GM18511 (cell line): ENCODE results near the gene SPINT3.
"Not testable (repeated sequence)": the region's sequence is repeated elsewhere in the genome, so short reads cannot be mapped to it uniquely, and the experiment has no call there.

Experiments
- ATAC-seq: cut with Tn5 transposase; IDR thresholded peaks from one replicate; pipeline ENCODE4 v1.9.1; 2021; ENCODE audit warnings: mild to moderate bottlenecking, moderate library complexity; ENCODE audit not compliant: unreplicated experiment

Gene SPINT3

GRCh38 chr20:45503403-45503802 lies 12.0 kb downstream of the SPINT3 start:
- ATAC-seq: no peak

DNA sequence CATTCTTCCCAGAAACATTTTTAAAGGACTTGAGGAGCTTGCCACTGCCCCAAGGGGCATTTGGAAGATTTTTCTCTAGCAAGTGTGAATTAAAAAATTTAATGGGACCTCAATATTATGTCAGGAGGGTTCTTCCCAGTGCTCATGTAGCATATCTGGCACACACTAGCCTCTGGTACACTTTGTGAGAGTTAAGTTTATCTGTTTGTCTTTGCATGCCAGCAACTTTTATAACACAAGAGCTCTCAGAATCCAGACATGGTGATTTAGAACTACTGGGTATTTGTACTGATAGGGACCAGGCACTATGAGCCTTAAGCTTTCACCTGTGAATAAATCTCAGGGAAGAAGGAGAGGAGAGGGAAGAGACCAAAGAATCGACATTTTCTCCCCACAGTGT lies 12.9 kb downstream of the SPINT3 start:
- no peak for ATAC-seq

DNA sequence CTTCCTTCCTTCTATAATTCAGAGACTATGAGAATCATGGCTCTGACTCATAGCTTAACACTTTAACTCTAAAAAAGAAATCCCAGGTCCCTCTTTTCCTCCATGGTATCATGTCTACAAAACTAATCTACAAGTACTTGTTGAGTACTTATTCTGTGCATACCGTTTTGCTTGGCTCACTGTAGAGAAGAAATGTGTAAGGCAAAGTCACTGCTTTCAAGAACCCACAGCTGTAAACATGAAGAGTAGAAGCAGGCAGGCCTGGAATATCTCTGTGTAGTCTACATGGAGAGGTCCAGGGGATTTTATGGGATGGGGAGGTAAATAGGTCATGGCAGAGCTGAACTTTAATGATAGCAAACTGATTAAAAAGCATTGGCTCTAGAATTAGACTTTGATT lies 13.8 kb downstream of the SPINT3 start:
- no peak for ATAC-seq

DNA sequence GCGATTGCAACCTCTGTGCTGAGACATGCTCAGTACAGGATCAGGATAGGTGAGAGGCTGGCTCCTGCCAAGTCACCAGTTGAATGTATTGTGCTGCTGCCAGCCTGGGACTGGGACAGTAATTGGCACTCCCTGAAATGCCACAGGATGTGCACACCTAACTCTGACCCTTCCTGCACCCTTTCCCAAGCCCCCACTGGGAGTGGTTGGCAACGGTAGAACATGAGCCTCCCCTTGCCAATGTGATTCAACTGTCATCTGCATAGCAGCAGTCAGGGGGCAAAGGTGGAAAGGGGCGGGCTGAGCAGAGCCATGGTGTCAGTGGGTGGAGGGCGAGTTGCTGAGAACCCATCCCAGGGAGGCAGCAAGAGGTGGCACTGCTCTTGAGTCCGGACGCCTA lies 15.4 kb downstream of the SPINT3 start:
- ATAC-seq: no peak

- no peak for ATAC-seq
Observed at GRCh38 chr20:45497971-45498494, 17.4 kb downstream of the SPINT3 start.

GRCh38 chr20:45496166-45496565 lies 19.3 kb downstream of the SPINT3 start:
- no peak for ATAC-seq

DNA sequence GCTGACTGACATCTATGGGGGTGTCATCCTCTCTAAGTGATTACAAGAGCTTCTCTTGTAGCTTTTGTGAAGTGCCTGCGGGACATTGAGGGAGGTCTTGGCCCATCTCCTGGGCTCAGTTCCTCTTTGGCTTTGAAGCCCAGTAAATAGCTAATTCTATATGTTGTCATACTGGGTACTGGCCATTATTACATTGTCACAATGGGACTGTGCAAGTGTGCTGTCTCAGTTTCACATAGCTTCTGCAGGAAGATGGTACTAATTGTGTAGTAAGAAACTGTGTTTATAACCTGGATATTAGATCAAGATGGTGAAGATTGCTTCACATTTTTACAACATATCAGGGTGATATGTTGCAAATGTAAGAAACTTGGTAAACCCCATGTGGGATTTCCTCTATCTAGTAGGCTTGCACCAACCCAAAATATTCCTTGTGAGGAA lies 19.9 kb downstream of the SPINT3 start:
- ATAC-seq: no peak

- no peak for ATAC-seq
Observed at GRCh38 chr20:45489083-45489531, 26.3 kb downstream of the SPINT3 start.

DNA sequence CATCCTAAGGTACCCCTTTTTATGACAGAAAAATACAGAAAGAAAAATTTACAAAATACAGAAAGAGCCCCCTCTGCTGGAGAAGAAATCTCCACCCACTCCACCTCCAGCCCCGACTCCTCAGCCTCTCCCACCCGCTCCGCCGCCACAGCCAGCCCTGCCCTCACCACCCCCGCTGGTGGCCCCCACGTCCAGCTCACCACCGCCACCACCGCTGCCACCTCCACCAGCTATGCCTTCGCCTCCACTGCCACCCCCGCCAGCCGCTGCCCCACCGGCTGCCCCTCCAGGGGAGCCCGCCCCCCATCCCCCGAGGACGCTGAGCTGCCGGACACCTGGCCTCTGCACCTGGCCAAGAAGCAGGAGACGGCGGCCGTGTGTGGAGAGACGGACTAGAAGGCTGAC lies 28.2 kb downstream of the SPINT3 start:
- no peak for ATAC-seq

DNA sequence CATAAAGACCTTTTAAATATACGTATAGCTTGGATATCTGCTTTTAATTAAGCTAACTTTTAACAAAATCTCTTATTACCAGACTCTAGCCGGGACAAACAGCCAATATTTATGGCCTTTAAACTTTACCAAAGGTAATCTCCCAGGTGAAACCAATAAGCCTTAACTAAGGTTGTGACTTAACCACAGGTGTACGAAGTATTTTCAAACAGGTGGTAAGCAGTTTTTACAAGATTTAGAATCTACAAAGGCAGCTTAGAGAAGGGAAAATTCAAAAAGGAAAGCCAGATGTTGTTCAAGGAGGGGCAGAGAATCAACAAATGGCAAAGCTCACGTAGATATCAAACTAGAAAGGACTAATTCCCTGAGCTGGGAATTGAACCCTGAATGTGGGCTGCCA lies 30.0 kb downstream of the SPINT3 start:
- no peak for ATAC-seq

DNA sequence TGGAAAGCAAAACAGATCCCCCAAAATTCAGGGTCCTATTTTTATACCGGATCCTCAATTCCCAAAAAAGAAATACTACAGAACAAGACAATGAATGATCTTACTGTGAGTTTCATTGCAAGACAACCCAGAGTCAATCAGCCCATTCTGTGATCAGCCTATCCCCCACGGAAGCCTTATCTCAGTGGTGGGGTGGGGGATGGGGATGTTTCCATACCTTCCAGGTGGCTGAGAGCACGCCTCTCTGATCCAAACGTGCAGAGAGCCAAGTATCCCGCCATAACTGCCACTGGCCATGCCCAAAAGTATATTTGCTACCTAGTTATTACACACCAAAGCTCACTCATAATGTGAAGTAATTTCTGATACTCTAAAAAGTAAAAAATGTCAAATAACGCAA lies 30.7 kb downstream of the SPINT3 start:
- no peak for ATAC-seq

- no peak for ATAC-seq
Observed at GRCh38 chr20:45479822-45480221, 35.6 kb downstream of the SPINT3 start.

GRCh38 chr20:45477530-45478148 lies 37.8 kb downstream of the SPINT3 start:
- not testable (repeated sequence) for ATAC-seq

GRCh38 chr20:45472286-45472685 lies 43.1 kb downstream of the SPINT3 start:
- ATAC-seq: not testable (repeated sequence)

- peak; percentile 20 for ATAC-seq
Observed at GRCh38 chr20:45470937-45471336, 44.5 kb downstream of the SPINT3 start.

DNA sequence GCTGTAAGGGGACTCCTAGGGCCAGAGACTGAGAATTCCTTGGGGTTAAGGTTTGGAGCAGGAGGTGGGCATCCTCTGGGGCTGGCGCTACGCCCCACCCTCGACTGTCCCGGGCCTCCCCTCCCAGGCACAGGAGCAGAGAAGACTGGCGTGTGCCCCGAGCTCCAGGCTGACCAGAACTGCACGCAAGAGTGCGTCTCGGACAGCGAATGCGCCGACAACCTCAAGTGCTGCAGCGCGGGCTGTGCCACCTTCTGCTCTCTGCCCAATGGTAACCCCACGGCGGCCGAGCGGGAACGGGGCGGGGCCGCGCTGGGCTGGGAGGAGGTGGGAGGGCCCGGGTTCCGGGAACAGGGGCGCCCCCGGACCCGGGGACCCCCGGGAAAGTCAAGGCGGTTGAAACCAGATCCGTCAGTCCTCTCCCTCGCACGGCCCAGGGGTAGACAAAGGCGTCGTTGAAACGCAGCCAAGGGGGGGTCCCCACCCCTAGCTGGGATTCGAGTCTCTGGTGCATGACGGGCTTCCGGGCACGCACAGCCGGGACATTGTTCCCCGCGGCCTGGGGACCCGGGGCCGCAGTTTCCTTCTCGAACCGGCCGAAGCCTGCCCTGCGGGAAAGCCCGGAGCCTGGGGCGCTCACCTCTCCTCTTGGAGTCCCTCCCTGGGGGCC lies 45.0 kb downstream of the SPINT3 start:
- ATAC-seq: peak; percentile 80

GRCh38 chr20:45469336-45470261 lies 45.8 kb downstream of the SPINT3 start, which contains the start of gene WFDC2:
Gene WFDC2 (plus strand): TSS chr20:45469753. CDS start chr20:45469782, 29 bp downstream.
- peak; percentile 11 for ATAC-seq

GRCh38 chr20:45467861-45468260 lies 47.6 kb downstream of the SPINT3 start:
- ATAC-seq: no peak

GRCh38 chr20:45467172-45467571 lies 48.2 kb downstream of the SPINT3 start:
- ATAC-seq: no peak

- no peak for ATAC-seq
Observed at GRCh38 chr20:45465491-45466266, 49.7 kb downstream of the SPINT3 start.
